H1 (cell line): ENCODE results near the gene NFASC. TPM values are rescaled to one million over a fixed set of nuclear protein-coding genes. Genes with fewer than 3 reads are reported as not detected.

Experiments
- CTCF ChIA-PET: fragments of 300-600 bp; sonication (Branson Sonifier 250); formaldehyde crosslinking; loops from one replicate; lab custom pipeline; 2021; ENCODE audit not compliant: partially characterized antibody; lab: Charles Lee
- POLR2A ChIA-PET: fragments of 300-600 bp; sonication (Branson Sonifier 250); formaldehyde crosslinking; loops from one replicate; lab custom pipeline; 2021; ENCODE audit warnings: inconsistent platforms; ENCODE audit not compliant: partially characterized antibody; lab: Charles Lee
- DNase-seq, 2 experiments: peaks; one replicate each; pipeline versions ENCODE4 v3.0.0 to v3.0.0-alpha.2; 2010 to 2022; ENCODE audit warnings: low spot score in 2 of 2, low read depth in 1 of 2, mixed read lengths in 1 of 2
- FAIRE-seq: peaks from 2 replicates; lab custom pipeline; 2011; peaks lifted over from hg19 to GRCh38; lab: Jason Lieb, UNC
- H2AFZ ChIP-seq: 2 replicates; pipeline ENCODE4 v1.8.1; 2012; ENCODE audit warnings: low read length, inconsistent platforms
- H2AK5ac ChIP-seq: 2 replicates; pipeline ENCODE4 v1.6.1; 2013; ENCODE audit warnings: low read depth, low read length
- H2BK120ac ChIP-seq: replicated peaks from 2 replicates; pipeline ENCODE3; 2013; ENCODE audit warnings: low read depth, low read length, inconsistent platforms
- H2BK12ac ChIP-seq: 2 replicates; pipeline ENCODE4 v1.6.1; 2013; ENCODE audit warnings: low read depth, low read length
- H2BK15ac ChIP-seq: 2 replicates; pipeline ENCODE4 v1.6.1; 2013; ENCODE audit warnings: low read length
- H2BK20ac ChIP-seq: 2 replicates; pipeline ENCODE4 v1.6.1; 2013; ENCODE audit warnings: low read length
- H2BK5ac ChIP-seq: 2 replicates; pipeline ENCODE4 v1.6.1; 2013; ENCODE audit warnings: low read depth, low read length
- H3K14ac ChIP-seq: 2 replicates; pipeline ENCODE4 v1.6.1; 2013; ENCODE audit warnings: inconsistent platforms; ENCODE audit not compliant: insufficient read length
- H3K18ac ChIP-seq: 2 replicates; pipeline ENCODE4 v1.6.1; 2013; ENCODE audit warnings: low read length; ENCODE audit errors: extremely low read depth
- H3K23ac ChIP-seq: 2 replicates; pipeline ENCODE4 v1.6.1; 2013; ENCODE audit warnings: inconsistent platforms; ENCODE audit not compliant: insufficient read length
- H3K23me2 ChIP-seq: 2 replicates; pipeline ENCODE4 v1.6.1; 2013; ENCODE audit warnings: low read depth, low read length
- H3K27ac ChIP-seq: 2 replicates; pipeline ENCODE4 v1.6.1; 2011; ENCODE audit warnings: low read depth, low read length, inconsistent platforms
- H3K27me3 ChIP-seq, 4 experiments: replicated peaks in 1 of 4; 1 replicate in 1 of 4; 2 replicates in 3 of 4; pipeline versions ENCODE4 v1.6.1 to v1.8.1; 2011 to 2013; ENCODE audit warnings: low read length in 3 of 4, mild to moderate bottlenecking in 3 of 4, inconsistent platforms in 2 of 4, mixed read lengths in 2 of 4, moderate library complexity in 1 of 4; ENCODE audit not compliant: control insufficient read depth in 3 of 4, insufficient read depth in 3 of 4; ENCODE audit errors: extremely low read depth in 1 of 4
- H3K36me3 ChIP-seq, 4 experiments: 2 replicates each; pipeline versions ENCODE4 v1.6.1 to v1.8.1; 2011 to 2013; ENCODE audit warnings: mild to moderate bottlenecking in 4 of 4, low read length in 3 of 4, moderate library complexity in 2 of 4, control low read depth in 1 of 4, inconsistent platforms in 1 of 4; ENCODE audit not compliant: insufficient read depth in 4 of 4, control insufficient read depth in 2 of 4
- H3K4ac ChIP-seq: replicated peaks from 2 replicates; pipeline ENCODE3; 2013; ENCODE audit warnings: low read length, low read depth, mixed read lengths, inconsistent platforms; ENCODE audit not compliant: insufficient read length
- H3K4me1 ChIP-seq, 4 experiments: replicated peaks in 1 of 4; 1 replicate in 1 of 4; 2 replicates in 3 of 4; pipeline versions ENCODE4 v1.6.1 to v1.8.1; 2011 to 2013; ENCODE audit warnings: low read length in 3 of 4, inconsistent platforms in 2 of 4, mixed read lengths in 1 of 4; ENCODE audit not compliant: insufficient read depth in 4 of 4, control insufficient read depth in 3 of 4
- H3K4me2 ChIP-seq, 2 experiments: 2 replicates each; pipeline versions ENCODE4 v1.6.1 to v1.8.1; 2011 to 2013; ENCODE audit warnings: low read depth in 2 of 2, low read length in 2 of 2, control low read depth in 1 of 2, inconsistent platforms in 1 of 2, mild to moderate bottlenecking in 1 of 2; ENCODE audit not compliant: insufficient read depth in 1 of 2
- H3K4me3 ChIP-seq, 4 experiments: fragments of 200-600, 300-600 bp in 1 of 4; sonication (generic), shearing (Covaris generic), sonication (Bioruptor Twin) in 1 of 4; 2 replicates each; pipeline versions ENCODE4 v1.5.1 to v1.8.1; 2011 to 2016; ENCODE audit warnings: low read length in 4 of 4, low read depth in 3 of 4, control low read depth in 2 of 4, inconsistent platforms in 2 of 4, mild to moderate bottlenecking in 2 of 4, mixed read lengths in 1 of 4, moderate library complexity in 1 of 4; ENCODE audit not compliant: insufficient read depth in 2 of 4; ENCODE audit errors: extremely low read depth in 1 of 4
- H3K56ac ChIP-seq: replicated peaks from 2 replicates; pipeline ENCODE3; 2013; ENCODE audit warnings: low read depth, mild to moderate bottlenecking, mixed read lengths, low read length, inconsistent platforms; ENCODE audit not compliant: insufficient read length
- H3K79me1 ChIP-seq: 2 replicates; pipeline ENCODE4 v1.6.1; 2013; ENCODE audit warnings: low read depth, low read length, control low read depth
- H3K79me2 ChIP-seq, 2 experiments: 2 replicates each; pipeline versions ENCODE4 v1.6.1 to v1.8.1; 2012 to 2013; ENCODE audit warnings: low read length in 2 of 2, mild to moderate bottlenecking in 2 of 2, inconsistent platforms in 1 of 2; ENCODE audit not compliant: insufficient read depth in 2 of 2, control insufficient read depth in 1 of 2
- H3K9ac ChIP-seq, 4 experiments: replicated peaks in 1 of 4; 1 replicate in 1 of 4; 2 replicates in 3 of 4; pipeline versions ENCODE4 v1.6.1 to v1.8.1; 2011 to 2013; ENCODE audit warnings: low read depth in 3 of 4, low read length in 3 of 4, control low read depth in 2 of 4, mild to moderate bottlenecking in 2 of 4, moderate library complexity in 2 of 4, inconsistent platforms in 1 of 4; ENCODE audit errors: extremely low read depth in 1 of 4
- H3K9me3 ChIP-seq, 2 experiments: 2 replicates each; pipeline versions ENCODE4 v1.6.1 to v1.8.1; 2012 to 2013; ENCODE audit warnings: mild to moderate bottlenecking in 2 of 2, moderate library complexity in 2 of 2, control low read depth in 1 of 2, inconsistent platforms in 1 of 2, low read depth in 1 of 2, low read length in 1 of 2, mixed read lengths in 1 of 2; ENCODE audit not compliant: insufficient read depth in 2 of 2
- H4K20me1 ChIP-seq, 2 experiments: replicated peaks in 1 of 2; 2 replicates each; pipeline versions ENCODE3 to v1.8.1; 2011 to 2013; ENCODE audit warnings: inconsistent platforms in 2 of 2, low read length in 2 of 2, mild to moderate bottlenecking in 1 of 2; ENCODE audit not compliant: insufficient read depth in 2 of 2, control insufficient read depth in 1 of 2
- H4K5ac ChIP-seq: 2 replicates; pipeline ENCODE4 v1.6.1; 2013; ENCODE audit warnings: low read length, low read depth, mixed read lengths, inconsistent platforms; ENCODE audit not compliant: insufficient read length
- H4K8ac ChIP-seq: 2 replicates; pipeline ENCODE4 v1.8.0; 2013; ENCODE audit warnings: mild to moderate bottlenecking, moderate library complexity, low read length, inconsistent platforms; ENCODE audit not compliant: insufficient read depth; ENCODE audit errors: extremely low read depth
- H4K91ac ChIP-seq: replicated peaks from 2 replicates; pipeline ENCODE3; 2013; ENCODE audit warnings: low read length, mixed read lengths, inconsistent platforms; ENCODE audit not compliant: insufficient read length
- BCL11A ChIP-seq, 2 experiments: IDR thresholded peaks; one replicate each; pipeline ENCODE4 v1.6.1; 2011; ENCODE audit warnings: low read depth in 2 of 2, low read length in 2 of 2, mild to moderate bottlenecking in 2 of 2
- CEBPB ChIP-seq: IDR thresholded peaks from 2 replicates; pipeline ENCODE4 v1.6.1; 2012; ENCODE audit warnings: low read depth, low read length
- WGBS, 2 experiments: shearing (Covaris generic) in 1 of 2; methylation state at CpG; one replicate each; pipeline versions ENCODE4 v1.1.6 to v1.1.7; 2013 to 2015; ENCODE audit warnings: low lambda C conversion rate in 2 of 2, mixed read lengths in 2 of 2, inconsistent platforms in 1 of 2, low coverage in 1 of 2, missing lambda C conversion rate in 1 of 2; ENCODE audit not compliant: insufficient replicate concordance in 2 of 2, insufficient coverage in 1 of 2, insufficient read length in 1 of 2; ENCODE audit errors: extremely low coverage in 1 of 2, missing lambda C conversion rate in 1 of 2; 5-methylcytosine and 5-hydroxymethylcytosine counted together
- polyA plus RNA-seq, 7 experiments: library from polyadenylated mRNA; depleted of rRNA in 3 of 7; stranded (reverse) in 5 of 7; unstranded in 2 of 7; fragments of >200 nt in 5 of 7; fragments of 200-250 nt in 2 of 7; gene quantifications; 1 replicate in 5 of 7; 2 replicates in 1 of 7; 4 replicates in 1 of 7; pipeline versions ENCODE4 v1.2.1 to v1.2.3, GENCODE V29; 2011 to 2013; ENCODE audit warnings: missing spikeins in 2 of 7, mixed read lengths in 2 of 7
- total RNA-seq: library from RNA; stranded (reverse); fragmentation: NEBNext Ultra II Directional; extraction: Animal tissue kit (Norgen Biotek cat#: 25700); gene quantifications from 2 replicates; pipeline ENCODE4 v1.2.1, GENCODE V29; 2021

The NFASC gene
- total and polyA plus RNA-seq, 2 of the 8 experiments (the other 6 are each of a cell fraction or from before 2014, with no cell fraction given) = 5.0 to 15.2 TPM

DNA sequence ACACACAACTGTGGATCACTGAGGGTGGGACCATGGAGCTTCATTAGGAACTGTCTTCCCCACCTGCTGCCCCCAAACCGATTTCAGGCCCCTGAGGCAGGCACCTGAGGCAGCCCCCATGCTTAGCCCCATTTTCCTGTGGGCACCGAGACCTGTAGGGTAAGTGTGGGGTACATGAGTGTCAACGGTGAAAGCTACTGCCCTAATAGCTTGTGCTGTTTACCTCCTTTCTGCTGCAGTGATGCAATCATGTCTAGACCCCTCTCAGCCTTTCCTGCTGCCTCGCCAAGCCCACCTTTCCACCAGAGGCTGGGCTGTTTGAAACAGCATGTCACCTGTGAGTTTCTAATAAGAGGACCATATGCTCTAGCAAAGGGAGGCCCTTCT lies 53.0 kb downstream of the NFASC start:
- 63% methylated on average over 4 of the region's 4 CpGs; no CpG with 5 or more reads in 1 of the 2 experiments for WGBS, 2 experiments
- CTCF ChIA-PET = interaction anchor here (0.8 to 3.9 kb wide), 13 partner anchors 11 to 402 kb away, joined by 3 to 50 read pairs (median 4); no protein-coding TSS in a partner anchor
- peak overlapping the region; percentile 45 to 62 for H3K4me2 ChIP-seq

More for the DNA sequence above, 53.0 kb downstream of the NFASC start:
- Histone ChIP-seq H2AK5ac (peak overlapping the region; percentile 79; the same call in 1 of the 2 replicates), H4K5ac (no peak overlapping the region), H3K79me1 (no peaks in the 10 kb centered on the region), H3K27ac (peak overlapping the region; percentile 55), H2AFZ (no peak overlapping the region), H3K9ac (peak overlapping the region in 2 of 4 experiments; percentile 34 to 38; a peak in 3 of 7 replicates), H4K20me1 (no peaks in the 10 kb centered on the region), H2BK15ac (no peak overlapping the region), H3K9me3 (no peaks in the 10 kb centered on the region), H3K23me2 (no peaks in the 10 kb centered on the region), H3K4me3 (peak overlapping the region in 1 of 4 experiments; percentile 12; a peak in 2 of 8 replicates), H2BK20ac (peak overlapping the region; percentile 92), H2BK120ac (peak overlapping the region; percentile 47), H3K56ac (no peak overlapping the region), H3K23ac (no peak overlapping the region), H3K4me1 (peaks cover 23 to 39% (median 34%) of the 10 kb centered on the region in 4 experiments), H2BK12ac (peak overlapping the region; percentile 97), H2BK5ac (peak overlapping the region; percentile 82), H3K79me2 (no peaks in the 10 kb centered on the region), H3K36me3 (no peaks in the 10 kb centered on the region), H3K27me3 (no peaks in the 10 kb centered on the region), H3K14ac (no peak overlapping the region), H4K8ac (no peak overlapping the region), H3K18ac (peak overlapping the region; percentile 84), H4K91ac (peak overlapping the region; percentile 62), H3K4ac (no peak overlapping the region)
- TF ChIP-seq BCL11A (IDR thresholded peaks at IDR 0.05; ENCODE audit: low read depth in 2 of 2, low read length in 2 of 2) = no peak
- peak; percentile 63 for TF ChIP-seq CEBPB
- FAIRE-seq (no peak), DNase-seq (peak in 1 of 2 experiments; percentile 55)
- POLR2A ChIA-PET = interaction anchor here (0.8 to 3.0 kb wide), 11 partner anchors 11 to 407 kb away, joined by 3 to 10 read pairs (median 4); partner anchors contain the start of gene MDM4
